DMS153 (cell line): Measurements from ENCODE around the gene FKBP5.
"Not testable (repeated sequence)": the region's sequence is repeated elsewhere in the genome, so short reads cannot be mapped to it uniquely, and the experiment has no call there.

ENCODE experiments used
- DNase-seq: peaks from one replicate; lab custom pipeline; 2025; lab: John Stamatoyannopoulos, UW

Gene FKBP5

DNA sequence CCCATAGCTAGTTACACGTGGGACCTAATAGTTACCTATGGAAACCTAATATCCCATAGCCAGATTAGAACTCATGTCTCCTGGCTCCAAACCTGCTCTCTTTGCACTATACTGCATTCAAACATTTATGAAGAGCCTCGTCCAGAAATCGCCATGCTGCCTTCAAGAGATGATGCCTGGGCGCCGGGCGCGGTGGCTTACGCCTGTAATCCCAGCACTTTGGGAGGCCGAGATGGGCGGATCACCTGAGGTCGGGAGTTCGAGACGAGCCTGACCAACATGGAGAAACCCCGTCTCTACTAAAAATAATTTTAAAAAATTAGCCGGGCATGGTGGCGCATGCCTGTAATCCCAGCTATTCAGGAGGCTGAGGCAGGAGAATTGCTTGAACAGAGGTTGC, 1.3 kb upstream of the FKBP5 start:
- DNase-seq: not testable (repeated sequence)

DNA sequence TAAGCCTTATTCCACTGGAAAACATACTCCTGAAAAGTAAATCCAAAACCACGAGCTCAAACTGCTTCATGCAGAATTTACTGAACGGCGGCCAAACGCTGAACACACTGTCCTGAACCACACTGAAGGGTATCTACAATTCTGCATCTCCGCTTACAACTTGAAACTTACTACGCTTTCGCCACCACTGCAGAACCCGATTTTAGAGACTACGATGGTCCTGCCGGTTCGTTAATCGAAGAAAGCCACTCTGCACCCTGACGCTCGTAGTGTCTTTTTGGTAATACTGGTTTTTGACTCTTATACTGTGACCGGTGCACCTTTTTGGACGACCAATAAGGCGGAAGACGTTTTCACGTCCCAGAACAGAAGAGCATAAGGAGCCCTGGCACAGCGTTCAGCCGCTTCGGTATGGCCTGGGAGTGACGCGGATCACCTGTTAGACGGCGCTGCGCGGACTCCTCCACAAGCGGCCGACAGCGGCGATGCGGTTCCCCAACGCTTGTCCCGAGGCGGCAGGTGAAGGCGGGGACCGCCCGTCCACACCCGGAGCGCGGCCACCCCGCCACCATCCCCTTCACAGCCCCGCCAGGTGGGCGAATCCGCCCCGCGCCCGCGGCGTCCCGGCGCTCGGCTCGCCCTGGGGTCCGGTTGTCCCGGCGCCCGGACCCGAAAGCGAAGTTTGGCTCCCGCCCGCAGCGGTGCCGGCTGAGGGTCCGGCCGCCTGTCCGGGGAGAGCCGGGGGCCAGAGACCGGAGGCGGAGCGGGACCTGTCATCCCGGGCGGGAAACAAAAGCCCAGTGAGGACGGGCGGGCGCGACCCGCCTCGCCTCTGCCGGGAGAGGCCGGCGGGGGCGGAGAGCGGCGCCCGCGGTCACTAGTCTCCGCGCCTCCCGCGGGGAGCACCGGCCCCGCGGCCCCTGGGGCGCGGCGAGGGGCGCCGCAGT, 784 bp downstream of the FKBP5 start:
- DNase-seq: peak; percentile 36

DNA sequence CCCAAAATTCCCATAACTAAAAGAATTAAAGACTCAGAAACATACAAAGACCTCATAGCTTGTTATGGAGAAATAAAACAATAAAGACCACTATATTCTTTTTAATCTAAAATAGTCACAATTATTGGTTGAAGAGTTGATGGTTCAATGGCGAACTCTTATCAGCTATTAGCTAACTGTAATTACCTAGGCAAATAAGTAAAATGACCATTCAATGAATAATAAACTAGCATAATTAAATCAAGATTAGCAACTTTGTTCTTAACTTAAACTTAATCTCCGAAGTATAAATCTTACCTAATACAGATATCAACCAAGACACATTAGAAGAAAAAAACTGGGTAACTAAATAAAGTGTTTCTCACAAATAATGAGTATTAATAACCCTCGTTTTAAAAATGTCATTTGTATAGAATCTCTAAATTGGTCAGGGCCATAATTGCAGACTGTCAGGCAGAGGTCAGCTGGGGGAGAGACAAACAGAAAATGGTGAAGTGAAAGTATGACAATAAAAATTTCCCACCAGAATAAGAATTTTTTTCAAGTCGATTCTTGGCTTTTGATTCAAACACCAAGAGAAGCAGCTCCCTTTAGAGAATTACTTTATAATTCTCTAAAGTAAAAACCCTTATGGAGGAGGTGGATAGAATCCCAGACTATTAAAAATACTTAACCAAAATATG, 1.7 kb downstream of the FKBP5 start:
- DNase-seq: no peak

DNA sequence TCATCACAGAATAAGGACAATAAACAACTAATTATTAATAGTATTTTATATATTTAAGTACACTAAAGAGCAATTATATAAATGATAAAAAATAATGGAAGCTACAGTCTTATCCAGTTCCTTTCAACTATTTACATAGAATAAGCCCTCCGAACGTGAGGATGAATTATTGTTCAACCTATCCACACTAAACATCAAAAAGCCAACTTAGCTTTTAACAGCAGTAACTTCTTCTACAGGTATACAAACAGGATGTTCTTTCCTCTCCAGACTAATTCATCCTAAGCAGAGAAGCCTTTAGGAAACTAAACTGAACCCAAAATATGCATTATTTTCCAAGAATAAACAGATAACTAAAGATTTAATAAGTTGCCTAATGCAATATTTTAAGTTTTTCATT, 2.3 kb downstream of the FKBP5 start:
- DNase-seq: no peak

DNA sequence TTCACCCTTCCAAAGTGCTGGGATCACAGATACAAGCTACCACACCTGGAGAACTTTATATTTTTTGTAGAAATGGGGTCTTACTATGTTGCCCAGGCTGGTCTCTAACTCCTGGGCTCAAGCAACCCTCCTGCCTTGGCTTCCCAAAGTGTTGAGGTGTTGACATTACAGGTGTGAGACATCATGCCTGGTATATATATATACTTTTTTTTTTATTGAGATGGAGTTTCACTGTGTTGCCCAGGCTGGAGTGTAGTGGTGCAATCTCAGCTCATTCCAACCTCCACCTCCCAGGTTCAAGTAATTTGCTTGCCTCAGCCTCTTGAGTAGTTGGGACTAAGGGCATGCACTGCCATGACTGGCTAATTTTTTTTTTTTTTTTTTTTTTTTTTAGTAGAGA, 5.4 kb downstream of the FKBP5 start:
- no peak for DNase-seq

DNA sequence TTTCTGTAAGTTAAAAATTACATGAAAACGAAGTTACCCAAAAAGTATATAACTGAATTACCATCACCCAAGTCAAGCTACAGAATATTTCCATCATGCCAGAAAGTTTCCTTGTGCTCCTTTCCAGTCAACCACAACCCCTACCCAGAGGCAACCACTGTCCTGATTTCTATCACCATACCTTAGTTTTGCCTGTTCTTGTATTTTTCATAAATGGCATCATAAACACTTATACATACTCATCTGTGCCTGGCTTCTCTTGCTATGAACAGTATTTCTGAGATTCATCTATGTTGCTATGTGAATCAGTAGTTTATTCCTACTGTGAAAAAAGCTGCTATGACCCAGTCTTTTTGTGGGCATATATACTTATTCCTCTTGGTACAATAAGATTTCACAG, 7.4 kb downstream of the FKBP5 start:
- no peak for DNase-seq

DNA sequence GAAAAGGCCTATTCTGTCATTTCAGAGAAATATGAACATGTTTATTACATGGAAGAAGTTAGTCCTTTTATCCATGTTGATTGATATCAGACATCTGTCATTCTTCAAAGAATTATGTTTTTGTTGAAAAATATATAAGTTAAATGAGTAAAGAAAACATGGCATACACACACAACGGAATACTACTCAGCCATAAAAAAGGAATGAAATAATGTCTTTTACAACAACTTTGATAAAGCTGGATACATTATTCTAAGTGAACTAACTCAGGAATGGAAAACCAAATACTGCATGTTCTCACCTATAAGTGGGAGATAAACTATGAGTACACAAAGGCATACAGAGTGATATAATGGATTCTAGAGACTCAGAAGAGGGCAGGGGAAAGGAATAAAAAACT, 9.3 kb downstream of the FKBP5 start:
- no peak for DNase-seq

DNA sequence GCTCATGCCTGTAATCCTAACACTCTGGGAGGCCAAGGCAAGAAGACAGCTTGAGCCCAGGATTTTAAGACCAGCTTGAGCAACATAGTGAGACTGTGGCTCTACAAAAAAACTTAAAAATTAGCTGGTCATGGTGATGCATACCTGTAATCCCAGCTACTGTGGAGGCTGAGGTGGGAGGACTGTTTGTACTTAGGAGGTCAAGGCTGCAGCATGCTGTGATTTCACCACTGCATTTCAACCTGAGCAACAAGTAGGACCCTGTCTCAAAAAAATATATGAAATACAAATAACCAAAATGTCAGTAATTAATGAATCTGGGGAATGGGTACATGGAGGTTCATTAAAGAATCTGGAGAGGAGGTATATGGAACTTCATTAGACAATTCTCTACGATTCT, 9.9 kb downstream of the FKBP5 start:
- no peak for DNase-seq

DNA sequence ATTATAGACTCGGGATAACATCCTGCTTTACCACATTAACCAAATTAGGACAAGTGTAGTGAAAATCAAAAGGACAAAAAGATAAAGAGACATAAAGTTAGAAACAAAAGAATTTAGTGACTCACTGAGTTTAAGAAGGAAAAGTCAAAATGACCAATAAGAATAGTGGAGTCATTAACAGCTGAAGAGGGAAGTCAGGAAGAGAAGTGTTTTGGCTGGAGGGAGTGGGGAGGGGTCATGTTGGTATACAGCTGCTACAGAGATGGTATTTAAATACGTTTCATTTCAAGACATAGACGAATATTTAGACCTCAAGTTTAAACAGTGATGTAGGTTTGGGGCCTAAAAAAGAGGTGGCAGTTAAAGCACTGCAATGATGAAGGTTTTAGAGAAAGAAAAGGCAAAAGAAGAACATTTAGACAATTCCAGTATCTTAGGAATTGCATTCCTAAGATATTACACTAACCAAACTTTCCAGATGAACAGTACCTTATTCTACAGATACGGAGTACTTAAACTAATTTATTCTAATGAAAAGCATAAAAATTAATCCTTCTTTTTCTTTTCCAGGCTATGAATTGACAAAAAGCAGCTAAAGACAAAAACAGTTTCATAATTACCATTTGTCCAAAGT, 10.6 kb downstream of the FKBP5 start:
- DNase-seq: no peak

DNA sequence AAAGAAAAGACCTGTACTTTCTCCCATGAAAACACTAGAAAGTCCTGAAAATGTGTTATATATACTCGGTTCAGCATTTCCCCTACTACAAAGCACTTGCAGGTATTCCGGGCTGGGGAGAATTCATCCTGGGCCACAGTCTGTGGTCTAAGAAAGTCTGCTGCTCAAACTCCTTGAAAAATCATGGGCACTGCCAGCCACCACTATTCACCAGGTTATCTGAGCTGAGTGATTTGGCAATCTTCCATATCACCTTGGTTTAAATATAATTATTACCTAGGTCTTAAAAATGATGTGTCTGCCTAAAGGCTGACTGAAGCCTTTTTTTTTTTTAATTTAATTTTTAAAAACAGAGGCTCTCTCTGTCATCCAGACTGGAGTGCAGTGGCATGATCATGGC, 11.3 kb downstream of the FKBP5 start:
- no peak for DNase-seq

DNA sequence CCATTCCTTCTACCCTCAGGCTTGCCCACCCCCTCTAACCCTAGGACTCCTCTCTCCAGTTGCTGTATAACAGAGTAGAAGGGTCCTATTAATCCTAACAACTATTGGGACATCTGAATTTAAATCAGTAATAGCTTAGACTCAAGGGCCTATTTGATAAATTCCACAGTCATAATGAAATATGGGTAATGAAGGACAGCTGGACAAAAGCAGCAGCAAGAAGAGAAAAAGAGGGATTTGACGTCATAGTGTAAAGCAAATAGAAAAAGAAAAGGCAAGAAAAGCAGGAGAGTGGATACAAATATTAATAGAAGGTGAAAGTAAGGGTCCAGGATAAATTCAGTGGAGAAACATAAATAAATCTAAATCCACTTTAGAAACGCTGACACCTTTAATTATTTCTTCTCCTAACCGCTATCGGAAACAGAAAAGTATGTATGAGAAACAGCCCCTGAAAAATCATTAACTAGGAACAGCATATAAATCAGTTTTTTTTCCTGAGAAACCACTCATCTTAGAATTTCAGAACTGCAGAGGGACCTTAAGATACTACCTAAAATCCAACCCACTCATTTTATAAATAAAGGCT, 12.8 kb downstream of the FKBP5 start:
- no peak for DNase-seq

DNA sequence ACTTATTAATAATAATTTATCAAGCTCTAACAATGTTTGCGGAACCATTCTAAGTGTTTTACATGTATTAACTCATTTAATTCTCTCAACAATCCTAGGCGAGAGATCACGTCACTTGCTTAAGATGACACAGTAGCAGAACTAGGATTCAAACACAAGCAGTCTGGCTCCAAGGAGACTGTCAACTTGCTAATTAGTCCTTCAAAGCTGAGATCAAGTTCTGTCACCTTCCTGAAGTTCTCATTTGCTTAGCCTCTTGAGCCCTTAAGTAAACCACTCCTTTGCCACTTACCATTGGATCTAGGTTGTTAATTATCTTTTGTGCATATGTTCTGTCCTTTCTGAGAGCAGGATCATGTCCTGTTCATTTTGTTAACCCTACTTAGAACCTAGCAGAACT, 14.1 kb downstream of the FKBP5 start:
- DNase-seq: no peak

DNA sequence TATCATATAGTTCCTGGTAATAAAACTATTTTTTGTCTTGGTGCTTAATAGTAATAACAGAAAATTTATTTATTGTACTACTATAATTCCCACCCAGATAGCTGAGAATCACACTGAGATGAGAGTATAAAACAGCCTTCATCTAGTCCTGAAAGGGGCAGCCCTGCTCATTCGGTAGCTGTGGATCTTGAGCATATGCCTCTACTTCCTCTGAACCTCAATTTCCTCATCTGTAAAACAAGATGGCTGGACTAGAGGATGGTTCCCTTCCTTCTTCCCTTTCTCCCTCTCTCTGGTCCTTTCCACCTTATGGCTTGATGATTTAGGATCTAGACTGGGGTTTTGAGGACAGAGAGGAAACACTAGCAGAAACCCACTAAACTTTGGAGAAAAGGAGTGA, 15.0 kb downstream of the FKBP5 start:
- DNase-seq: no peak

DNA sequence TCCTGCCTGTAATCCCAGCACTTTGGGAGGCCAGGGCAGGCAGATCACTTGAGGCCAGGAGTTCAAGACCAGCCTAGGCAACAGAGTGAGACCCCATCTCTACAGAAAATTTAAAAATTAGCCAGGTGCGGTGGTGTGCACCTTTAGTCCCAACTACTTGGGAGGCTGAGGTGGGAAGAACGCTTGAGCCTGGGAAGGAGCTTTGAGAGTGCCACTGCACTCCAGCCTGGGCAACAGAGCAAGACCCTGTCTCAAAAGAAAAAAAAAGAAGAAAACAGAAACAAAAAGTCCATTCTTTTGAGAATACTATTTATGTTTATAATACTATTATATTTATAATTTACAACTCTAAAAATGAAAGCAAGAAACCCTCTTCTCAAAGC, 15.4 kb downstream of the FKBP5 start:
- not testable (repeated sequence) for DNase-seq

DNA sequence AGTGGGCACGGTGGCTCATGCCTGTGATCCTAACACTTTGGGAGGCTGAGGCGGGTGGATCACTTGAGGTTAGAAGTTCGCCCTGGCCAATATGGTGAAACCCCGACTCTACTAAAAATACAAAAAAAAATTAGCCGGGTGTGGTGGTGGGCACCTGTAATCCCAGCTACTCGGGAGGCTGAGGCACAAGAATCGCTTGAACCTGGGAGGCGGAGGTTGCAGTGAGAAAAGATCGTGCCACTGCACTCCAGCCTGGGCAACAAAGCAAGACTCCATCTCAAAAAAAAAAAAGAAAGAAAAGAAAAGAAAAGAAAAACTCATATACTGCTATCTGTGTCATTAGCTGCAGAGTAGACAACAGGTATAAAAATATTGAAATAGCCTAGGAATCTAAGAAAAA, 18.3 kb downstream of the FKBP5 start:
- not testable (repeated sequence) for DNase-seq

DNA sequence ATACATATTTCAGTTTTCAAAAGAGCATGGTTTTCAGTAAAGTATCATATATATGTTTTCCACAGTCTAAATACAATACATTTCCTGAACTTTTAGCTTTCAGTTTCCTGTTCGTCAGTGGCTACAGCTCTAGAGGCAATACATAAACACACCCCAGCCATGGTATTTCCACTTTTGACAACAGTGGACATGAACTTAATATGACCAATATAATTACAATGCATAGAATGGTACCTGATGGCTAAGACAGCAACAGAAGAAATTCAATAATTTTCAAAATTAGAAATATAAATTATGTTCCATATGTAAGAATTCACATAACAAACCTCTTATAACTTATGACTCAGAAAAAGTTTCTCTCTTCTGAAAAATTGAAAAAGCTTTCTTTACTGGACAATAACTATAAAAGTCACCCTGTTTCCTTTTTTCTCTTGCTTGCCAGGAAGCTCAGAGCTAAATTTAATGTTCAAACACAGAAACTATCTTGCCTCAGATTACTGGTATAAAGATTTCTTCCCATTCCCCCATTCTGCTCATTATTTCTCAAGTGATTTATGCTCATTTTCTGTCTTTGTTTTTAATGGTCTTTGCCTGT, 19.2 kb downstream of the FKBP5 start:
- DNase-seq: no peak

DNA sequence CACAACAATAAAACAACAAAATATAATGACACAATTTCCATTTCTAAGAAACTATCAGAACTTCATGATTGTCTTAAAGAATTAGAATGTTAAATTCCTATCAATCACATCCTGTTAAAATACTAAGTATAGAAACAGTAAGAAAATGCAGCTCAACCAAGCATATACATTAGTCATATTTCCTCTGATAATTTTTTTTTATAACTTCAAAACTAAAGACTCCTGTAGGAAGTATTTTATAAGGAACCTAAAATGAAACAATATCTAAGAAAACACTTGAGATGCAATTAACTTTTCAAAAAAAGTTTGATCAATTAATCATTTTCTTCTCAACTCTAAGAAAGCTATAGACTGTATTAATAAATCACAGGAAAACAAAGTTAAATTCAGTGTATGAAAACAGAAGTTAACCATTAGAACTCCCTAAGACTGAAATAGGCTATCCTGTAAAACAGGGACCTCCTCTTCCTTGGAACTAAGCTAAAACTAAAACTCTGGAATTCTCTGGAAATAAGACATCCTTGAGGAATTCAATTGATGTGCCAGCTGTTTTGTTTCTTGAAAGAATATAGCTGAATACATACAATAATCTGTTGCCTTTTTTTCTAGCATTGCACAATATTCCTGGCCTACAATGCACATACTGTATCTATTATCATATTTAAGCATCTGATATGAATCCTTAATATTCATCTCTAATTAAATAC, 19.8 kb downstream of the FKBP5 start:
- DNase-seq: no peak

DNA sequence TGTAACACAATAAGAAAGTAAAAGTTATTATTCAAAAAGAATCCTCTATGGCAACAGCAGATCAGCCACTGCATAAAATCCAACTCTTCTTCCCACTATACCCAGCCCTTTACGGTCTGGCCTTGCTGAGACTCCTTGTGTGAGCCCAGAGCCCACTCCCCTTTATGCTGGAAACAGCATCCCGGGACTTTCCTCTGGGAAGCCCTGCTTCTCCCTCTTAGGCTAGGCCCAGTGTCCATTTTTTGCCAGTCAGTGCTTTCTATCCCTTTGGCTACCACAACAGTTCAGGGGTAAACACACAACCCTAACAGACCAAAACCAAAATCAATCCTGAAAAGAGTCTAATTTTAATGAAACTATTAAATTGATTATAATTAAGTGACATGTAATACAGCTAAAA, 20.6 kb downstream of the FKBP5 start:
- DNase-seq: no peak

DNA sequence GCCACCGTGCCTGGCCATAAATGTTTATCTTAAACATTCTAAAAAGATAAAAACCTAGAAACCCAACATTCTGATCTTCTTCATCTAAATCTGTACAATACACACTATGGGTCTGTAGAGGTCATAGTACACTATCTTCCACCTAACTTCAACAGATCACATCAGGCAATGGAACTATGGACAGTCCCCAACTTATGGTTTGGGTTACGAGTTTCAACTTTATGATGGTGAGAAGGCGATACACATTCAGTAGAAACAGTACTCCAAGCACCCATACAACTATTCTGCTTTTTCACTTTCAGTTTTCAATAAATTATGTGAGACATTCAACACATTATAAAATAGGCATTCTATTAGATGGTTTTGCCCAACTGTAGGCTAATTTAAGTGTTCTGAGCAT, 23.1 kb downstream of the FKBP5 start:
- no peak for DNase-seq

DNA sequence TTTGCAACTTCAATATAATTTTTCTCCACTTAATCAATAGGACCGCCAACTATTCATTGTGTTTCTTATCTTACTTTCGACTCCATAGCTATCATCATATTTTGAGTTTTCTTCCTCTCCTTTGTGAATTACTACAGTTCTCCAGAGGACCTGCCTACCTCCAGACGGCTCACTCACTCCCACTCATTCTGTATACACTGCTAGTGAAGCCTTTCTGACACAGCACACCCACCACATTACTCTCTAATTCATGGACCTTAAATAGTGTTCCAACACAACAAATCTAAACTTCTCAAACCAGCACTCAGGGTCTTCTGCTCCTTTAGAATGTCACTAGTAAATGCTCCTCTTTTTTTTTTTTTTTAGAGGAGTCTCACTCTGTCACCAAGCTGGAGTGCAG, 23.8 kb downstream of the FKBP5 start:
- no peak for DNase-seq

DNA sequence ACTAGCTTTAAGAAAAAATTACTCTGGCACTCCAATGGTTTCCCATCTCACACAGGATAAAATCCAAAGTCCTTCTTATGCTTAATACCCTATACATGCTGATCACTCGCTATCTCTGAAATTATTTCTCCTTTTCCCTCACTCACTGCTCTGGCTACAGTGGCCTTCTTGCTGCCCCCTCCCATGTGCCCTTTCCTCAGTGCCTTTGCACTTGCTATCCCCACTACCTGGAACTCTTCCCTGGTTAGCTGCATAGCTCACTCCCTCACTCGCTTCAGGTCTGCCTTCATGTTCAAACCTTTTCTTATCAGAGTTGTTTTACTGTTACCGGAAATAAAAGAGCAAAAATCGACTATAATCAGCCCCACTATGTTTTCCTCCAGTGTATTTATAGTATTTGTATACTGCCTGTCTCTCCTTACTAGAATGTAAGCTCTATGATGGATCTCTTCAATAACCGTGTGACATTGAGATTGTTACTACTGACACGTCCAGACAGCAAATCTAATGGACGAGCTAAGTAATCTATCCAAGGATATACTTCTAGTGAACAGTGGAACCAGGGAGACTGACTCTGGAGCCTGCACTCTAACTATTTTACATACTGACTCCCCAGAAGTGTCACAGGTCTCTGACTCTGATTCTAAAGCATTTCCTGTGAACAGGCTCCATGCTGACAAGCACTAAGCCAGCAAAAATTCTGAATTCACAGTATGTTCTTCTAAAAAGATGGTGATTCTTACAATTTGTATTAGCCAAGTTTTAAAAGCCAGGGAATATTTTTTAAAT, 25.1 kb downstream of the FKBP5 start:
- DNase-seq: no peak
